GM18520 (cell line): ENCODE data around the gene SSBP2.
"Not testable (repeated sequence)": the region's sequence is repeated elsewhere in the genome, so short reads cannot be mapped to it uniquely, and the experiment has no call there.

Experiments
- ATAC-seq: cut with Tn5 transposase; IDR thresholded peaks from one replicate; pipeline ENCODE4 v1.9.1; 2021; ENCODE audit not compliant: unreplicated experiment

Gene SSBP2

DNA sequence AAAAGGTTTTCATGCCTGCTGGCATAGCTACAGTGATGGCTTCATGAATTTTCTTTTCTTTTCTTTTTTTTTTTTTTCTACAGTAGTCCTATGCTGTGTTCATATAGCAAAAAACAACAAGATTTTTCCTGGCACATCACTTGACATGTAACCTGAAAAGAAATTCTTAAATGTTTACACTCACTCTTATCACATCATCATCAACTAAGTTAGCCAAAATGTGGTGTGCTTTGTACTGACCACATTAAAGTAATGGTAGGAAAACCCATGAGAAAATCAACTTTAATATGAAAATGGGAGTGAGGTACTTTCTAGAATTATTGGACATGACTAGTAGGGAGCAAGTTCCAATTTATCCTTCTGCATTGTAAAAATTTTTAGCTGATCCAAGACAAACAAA is 146.7 kb downstream of the SSBP2 start:
- no peak for ATAC-seq

- ATAC-seq = no peak
Measured at GRCh38 chr5:81601919-81602318, 149.0 kb downstream of the SSBP2 start.

DNA sequence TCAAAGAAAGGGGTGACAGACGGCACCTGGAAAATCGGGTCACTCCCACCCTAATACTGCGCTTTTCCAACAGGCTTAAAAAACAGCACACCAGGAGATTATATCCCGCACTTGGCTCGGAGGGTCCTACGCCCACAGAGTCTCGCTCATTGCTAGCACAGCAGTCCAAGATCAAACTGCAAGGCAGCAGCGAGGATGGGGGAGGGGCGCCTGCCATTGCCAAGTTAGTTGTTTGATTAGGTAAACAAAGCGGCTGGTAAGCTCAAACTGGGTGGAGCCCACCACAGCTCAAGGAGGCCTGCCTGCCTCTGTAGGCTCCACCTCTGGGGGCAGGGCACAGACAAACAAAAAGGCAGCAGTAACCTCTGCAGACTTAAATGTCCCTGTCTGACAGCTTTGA is 158.8 kb downstream of the SSBP2 start:
- not testable (repeated sequence) for ATAC-seq

DNA sequence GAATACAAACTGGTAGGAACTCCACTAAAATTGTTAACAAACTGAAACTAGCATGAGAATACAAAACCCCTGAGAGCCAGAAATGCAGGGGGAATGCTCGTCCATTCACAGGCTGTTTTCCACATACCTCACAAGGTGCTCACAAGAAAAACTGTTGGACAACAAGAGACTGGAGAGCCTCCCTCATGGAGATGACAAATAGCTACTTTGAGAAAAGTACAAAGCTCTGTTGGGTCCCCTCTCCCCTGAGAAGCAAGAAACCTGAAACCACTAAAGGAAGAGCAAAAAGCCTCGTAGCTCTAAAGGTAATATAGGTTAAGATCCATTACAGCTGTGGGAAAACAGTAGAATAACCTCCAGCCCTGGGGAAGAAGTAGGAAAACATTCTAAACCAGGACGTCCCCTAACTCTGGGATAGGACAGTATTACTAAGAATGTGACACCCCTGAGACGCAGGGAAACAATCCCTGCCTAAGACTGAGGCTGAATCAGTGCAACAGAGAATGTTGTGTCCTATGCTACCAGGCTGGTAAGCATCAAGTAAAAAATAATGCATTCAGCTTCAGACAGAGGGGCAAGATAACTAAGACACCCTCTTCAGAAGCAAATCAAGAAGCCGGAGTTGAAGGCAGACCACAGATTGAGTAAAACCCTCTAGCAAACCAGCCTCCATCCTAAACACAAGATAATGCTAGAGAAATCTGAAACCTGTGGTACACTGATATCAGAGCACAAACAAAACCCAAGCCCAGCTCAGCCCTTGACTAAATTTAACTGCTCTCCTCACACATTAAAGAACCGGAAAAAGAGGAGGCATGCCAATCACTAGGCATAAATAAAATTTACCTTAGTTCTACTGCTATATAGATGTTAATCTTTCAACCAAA is 160.2 kb downstream of the SSBP2 start:
- no peak for ATAC-seq

GRCh38 chr5:81579262-81579924 is 171.5 kb downstream of the SSBP2 start:
- no peak for ATAC-seq

GRCh38 chr5:81577091-81577490 is 173.8 kb downstream of the SSBP2 start:
- no peak for ATAC-seq

GRCh38 chr5:81575924-81576323 is 175.0 kb downstream of the SSBP2 start:
- ATAC-seq = no peak

DNA sequence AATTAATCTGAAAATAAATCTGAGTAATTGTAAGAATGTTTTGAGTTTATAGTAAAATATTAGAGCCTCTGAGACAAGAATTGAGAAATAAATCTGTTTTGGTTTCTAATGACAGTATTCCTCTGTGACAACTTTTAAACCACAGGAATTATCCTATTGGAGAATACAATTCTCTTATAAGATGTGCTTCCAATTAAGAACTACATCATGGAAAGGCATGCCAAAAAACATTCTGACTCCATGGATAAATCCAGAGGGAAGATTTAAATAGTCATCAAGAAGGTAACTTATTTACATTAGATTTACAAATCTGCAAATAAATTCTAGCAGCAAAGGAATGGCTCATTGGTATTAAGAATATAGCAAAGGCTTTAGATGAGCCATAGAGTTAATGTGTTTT is 178.7 kb downstream of the SSBP2 start:
- no peak for ATAC-seq

DNA sequence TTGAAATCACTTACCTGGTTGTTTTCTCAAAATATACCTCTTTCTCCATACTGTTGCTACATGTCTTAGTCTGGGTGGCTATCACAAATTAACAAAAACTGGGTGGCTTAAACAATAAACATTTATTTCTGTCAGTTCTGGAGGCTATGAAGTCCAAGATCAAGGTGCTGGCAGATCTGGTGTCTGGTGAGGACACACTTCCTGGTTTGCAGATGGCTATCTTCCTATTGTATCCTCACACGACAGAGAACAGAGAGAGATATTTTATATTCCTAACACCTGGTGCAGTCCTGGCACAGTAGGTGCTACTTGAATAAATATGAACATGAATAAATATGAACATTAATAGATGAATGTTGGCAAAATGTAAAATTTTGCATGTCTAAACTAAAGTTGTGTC is 192.7 kb downstream of the SSBP2 start:
- ATAC-seq = no peak

- ATAC-seq = no peak
Measured at GRCh38 chr5:81556809-81557208, 194.1 kb downstream of the SSBP2 start.

DNA sequence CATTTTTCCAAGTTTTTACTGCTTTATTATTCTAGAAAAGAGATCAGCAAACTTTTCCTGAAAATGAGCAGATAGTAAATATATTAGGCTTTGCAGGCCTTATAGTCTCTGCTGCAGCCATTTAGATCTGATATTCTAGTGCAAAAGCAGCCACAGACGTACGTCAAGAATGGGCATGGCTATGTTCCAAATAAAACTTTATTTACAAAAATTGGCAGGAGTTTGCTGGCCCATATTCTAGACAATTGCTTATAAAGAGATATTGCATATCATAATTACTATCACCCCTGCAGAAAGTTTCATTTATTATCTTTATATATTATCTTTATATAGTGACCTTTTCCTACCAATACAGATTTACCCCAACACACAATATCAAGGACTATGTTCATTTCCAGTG is 195.0 kb downstream of the SSBP2 start:
- no peak for ATAC-seq

- no peak for ATAC-seq
Measured at GRCh38 chr5:81554647-81555046, 196.2 kb downstream of the SSBP2 start.

- ATAC-seq = no peak
Measured at GRCh38 chr5:81553567-81554212, 197.2 kb downstream of the SSBP2 start.

- ATAC-seq = no peak
Measured at GRCh38 chr5:81552852-81553566, 197.9 kb downstream of the SSBP2 start.

DNA sequence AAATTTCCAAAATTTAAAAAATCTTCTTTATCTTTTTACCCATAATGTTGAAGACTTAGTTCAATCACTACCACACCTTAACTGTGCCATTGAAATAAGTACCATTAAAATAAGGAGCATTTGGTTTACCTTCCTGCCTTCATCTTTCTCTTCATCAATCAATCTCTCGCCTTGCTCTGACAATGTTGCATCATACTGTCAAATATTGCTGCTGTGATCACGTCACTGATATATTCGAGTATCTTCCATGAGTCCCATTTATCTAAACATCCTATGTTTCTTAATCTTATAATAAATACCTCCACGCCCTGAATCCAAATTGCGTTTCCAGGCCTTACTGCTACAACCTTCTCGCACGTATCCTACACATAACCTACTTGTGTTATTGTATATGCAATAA is 201.8 kb downstream of the SSBP2 start:
- no peak for ATAC-seq

- no peak for ATAC-seq
Measured at GRCh38 chr5:81547001-81547400, 203.9 kb downstream of the SSBP2 start.

DNA sequence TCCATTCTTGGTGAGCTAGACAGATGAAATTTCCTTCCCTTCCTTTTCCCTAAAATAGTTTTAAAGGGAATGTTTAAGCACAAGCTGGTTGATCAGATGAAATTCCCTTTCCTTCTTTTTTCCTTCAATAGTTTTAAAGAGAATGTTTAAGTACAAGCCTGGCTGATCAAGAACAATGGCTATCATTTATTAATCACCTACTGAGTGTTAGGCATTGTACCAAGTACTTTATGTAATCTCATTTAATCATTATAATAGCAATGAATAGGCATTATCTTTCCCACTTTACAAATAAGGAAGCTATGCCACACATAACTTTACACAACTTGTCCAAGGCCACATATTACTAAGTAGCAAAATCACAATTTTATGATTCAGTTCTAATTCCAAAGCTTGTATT is 205.0 kb downstream of the SSBP2 start:
- no peak for ATAC-seq

DNA sequence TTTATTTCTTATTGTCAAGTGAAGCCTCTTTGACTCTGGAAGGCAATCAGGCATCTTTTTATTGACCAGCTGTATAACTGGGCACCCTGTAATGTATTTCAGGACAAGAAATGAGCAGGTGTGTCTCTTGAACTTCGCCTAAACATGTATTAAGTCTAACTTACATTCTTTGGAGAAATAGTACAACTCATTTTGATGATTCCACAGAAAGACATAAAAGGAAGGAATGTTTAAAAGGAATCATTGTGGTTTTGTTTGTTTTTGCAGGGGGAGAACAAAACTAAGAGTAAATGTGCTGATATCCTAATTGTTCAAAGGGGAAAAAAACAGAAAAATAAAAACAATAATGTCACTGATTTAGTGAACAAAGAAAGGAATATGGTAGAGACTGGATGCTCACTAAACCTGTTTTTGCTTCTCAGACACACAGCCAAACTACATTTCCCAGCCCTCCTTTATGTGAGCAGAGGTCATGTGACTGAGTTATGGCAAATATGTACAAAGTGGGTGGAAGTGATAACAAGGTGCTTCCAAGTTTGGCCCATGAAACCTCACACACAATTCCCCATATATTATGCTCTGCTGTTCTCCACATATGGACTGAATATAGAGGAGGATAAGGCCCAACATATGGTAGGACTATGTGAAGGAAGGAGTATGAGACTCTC is 206.4 kb downstream of the SSBP2 start:
- ATAC-seq = no peak

GRCh38 chr5:81542242-81542641 is 208.7 kb downstream of the SSBP2 start:
- no peak for ATAC-seq

DNA sequence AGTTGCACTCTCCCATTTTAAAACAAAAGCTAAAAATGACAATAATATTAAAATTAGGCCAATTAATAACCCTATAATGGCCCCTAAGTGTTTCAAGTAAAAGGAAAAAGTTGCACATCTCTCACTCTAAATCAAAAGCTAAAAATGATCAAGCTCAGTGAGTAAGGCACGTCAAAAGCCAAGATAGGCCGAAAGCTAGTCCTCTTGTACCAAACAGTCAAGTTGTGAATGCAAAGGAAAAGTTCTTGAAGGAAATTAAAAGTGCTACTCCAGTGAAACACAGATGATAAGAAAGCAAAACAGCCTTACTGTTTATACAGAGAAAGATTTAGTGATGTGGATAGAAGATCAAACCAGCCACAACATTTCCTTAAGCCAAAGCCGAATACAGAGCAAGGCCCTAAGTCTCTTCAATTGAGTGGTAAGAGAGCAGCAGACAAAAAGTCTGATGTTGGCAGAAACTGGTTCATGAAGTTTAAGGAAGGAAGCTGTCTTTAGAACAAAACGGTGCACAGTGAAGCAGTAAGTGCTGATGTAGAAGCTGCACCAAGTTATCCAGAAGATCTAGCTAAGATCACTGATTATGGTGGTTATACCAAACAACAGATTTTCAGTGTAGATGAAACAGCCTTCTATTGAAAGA is 212.9 kb downstream of the SSBP2 start:
- ATAC-seq = no peak
